ENCODE measurements around the gene CATSPERZ.
"Not testable (repeated sequence)": the region's sequence is repeated elsewhere in the genome, so short reads cannot be mapped to it uniquely, and the experiment has no call there.

The CATSPERZ gene

GRCh38 chr11:64321026-64321425 is 20.9 kb downstream of the CATSPERZ start:
- DNase-seq (ENCODE audit: low read depth) = no peak

GRCh38 chr11:64321533-64321932 is 21.4 kb downstream of the CATSPERZ start:
- DNase-seq (ENCODE audit: low read depth) = no peak

GRCh38 chr11:64322925-64323260 is 22.7 kb downstream of the CATSPERZ start:
- no peak for DNase-seq (ENCODE audit: low read depth)

- no peak for DNase-seq (ENCODE audit: low read depth)
These were observed 23.2 kb downstream of the CATSPERZ start for GRCh38 chr11:64323373-64323772.

- not testable (repeated sequence) for DNase-seq (ENCODE audit: low read depth)
These were observed 23.8 kb downstream of the CATSPERZ start for GRCh38 chr11:64323984-64324383.

GRCh38 chr11:64324692-64325469 is 24.7 kb downstream of the CATSPERZ start:
- DNase-seq (ENCODE audit: low read depth) = no peak

GRCh38 chr11:64327375-64327774 is 27.2 kb downstream of the CATSPERZ start:
- no peak for DNase-seq (ENCODE audit: low read depth)

- no peak for DNase-seq (ENCODE audit: low read depth)
These were observed 27.8 kb downstream of the CATSPERZ start for GRCh38 chr11:64327993-64328392.

- DNase-seq (ENCODE audit: low read depth) = no peak
These were observed 30.7 kb downstream of the CATSPERZ start for GRCh38 chr11:64330888-64331287.

GRCh38 chr11:64331569-64332371 is 31.6 kb downstream of the CATSPERZ start:
- peak; percentile 80 for DNase-seq (ENCODE audit: low read depth)

- DNase-seq (ENCODE audit: low read depth) = no peak
These were observed 33.4 kb downstream of the CATSPERZ start for GRCh38 chr11:64333556-64333955.

- DNase-seq (ENCODE audit: low read depth) = peak; percentile 47
These were observed 34.9 kb downstream of the CATSPERZ start for GRCh38 chr11:64334764-64335735.

- DNase-seq (ENCODE audit: low read depth) = no peak
These were observed 37.5 kb downstream of the CATSPERZ start for GRCh38 chr11:64337538-64338249.

- DNase-seq (ENCODE audit: low read depth) = no peak
These were observed 38.6 kb downstream of the CATSPERZ start for GRCh38 chr11:64338716-64339115.

GRCh38 chr11:64339286-64339685 is 39.1 kb downstream of the CATSPERZ start:
- DNase-seq (ENCODE audit: low read depth) = no peak

GRCh38 chr11:64339754-64340408 is 39.7 kb downstream of the CATSPERZ start, which contains the start of gene CCDC88B:
CCDC88B (plus strand) TSS chr11:64340204; CDS start chr11:64340267, 63 bp downstream.
- no peak for DNase-seq (ENCODE audit: low read depth)

GRCh38 chr11:64340671-64341335 is 40.6 kb downstream of the CATSPERZ start:
- no peak for DNase-seq (ENCODE audit: low read depth)

GRCh38 chr11:64341429-64341828 is 41.3 kb downstream of the CATSPERZ start:
- no peak for DNase-seq (ENCODE audit: low read depth)

GRCh38 chr11:64341851-64342791 is 42.0 kb downstream of the CATSPERZ start:
- DNase-seq (ENCODE audit: low read depth) = peak; percentile 68

All from fibroblast of the conjunctiva (primary cell).